GM12875 (cell line): ENCODE data around the gene GRID1.

Experiments
- H3K4me3 ChIP-seq: one replicate; pipeline ENCODE4 v1.5.1; 2011; ENCODE audit warnings: low read depth, low read length, control low read depth
- TF ChIP-seq, protein P1 (sequence below): IDR thresholded peaks from 2 replicates; pipeline ENCODE4 v1.5.1; 2011; ENCODE audit warnings: low read depth, mild to moderate bottlenecking, control low read depth, inconsistent platforms, low read length, moderate library complexity, borderline replicate concordance; ENCODE audit not compliant: insufficient read depth

Gene GRID1

DNA sequence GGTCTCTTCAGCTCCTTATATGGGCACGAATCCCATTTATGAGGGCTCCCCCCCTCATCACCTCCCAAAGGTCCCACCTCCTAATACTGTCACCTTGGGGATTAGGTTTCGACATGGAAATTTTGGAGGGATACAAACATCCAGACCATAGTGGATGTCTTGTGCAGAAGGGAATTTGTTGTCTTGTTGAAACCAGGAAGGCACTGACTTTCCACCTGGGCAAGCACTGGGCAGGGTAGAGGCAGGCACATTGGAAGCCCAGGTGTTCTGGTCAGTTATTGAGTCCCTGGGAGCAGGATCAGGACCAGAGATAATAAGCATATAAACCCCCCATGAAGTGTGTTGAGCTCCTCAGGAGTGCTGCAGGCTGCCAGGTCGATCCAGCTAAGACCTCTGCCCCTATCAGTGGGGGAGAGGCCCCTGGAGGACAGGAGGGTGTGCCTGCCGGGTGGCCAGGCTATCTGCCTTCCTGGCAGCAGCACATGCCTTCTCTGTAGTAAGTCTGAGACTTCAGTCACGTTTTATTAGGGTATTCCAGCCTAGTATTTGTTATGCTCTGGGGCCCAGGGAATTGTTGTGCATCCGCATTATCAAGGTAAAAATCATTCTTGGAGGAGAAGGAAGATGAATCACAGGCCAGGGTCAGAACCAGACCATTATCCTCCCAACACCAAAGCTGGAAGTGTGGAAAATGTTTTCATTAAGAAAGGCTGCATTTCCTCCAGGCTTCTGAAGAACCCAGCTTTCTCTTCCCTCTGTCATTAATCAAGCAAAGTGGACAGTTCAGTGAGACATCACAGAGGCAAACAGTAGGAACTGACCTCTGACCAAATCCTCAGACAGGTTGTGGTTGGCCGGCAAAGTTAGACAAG is 503.1 kb downstream of the GRID1 start:
- H3K4me3 ChIP-seq, result no peak overlapping the region
- TF ChIP-seq, protein P1, sequence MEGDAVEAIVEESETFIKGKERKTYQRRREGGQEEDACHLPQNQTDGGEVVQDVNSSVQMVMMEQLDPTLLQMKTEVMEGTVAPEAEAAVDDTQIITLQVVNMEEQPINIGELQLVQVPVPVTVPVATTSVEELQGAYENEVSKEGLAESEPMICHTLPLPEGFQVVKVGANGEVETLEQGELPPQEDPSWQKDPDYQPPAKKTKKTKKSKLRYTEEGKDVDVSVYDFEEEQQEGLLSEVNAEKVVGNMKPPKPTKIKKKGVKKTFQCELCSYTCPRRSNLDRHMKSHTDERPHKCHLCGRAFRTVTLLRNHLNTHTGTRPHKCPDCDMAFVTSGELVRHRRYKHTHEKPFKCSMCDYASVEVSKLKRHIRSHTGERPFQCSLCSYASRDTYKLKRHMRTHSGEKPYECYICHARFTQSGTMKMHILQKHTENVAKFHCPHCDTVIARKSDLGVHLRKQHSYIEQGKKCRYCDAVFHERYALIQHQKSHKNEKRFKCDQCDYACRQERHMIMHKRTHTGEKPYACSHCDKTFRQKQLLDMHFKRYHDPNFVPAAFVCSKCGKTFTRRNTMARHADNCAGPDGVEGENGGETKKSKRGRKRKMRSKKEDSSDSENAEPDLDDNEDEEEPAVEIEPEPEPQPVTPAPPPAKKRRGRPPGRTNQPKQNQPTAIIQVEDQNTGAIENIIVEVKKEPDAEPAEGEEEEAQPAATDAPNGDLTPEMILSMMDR, result no peak

GRCh38 chr10:85862771-85863170 is 503.8 kb downstream of the GRID1 start:
- H3K4me3 ChIP-seq, result no peak overlapping the region
- TF ChIP-seq, protein P1, result no peak

DNA sequence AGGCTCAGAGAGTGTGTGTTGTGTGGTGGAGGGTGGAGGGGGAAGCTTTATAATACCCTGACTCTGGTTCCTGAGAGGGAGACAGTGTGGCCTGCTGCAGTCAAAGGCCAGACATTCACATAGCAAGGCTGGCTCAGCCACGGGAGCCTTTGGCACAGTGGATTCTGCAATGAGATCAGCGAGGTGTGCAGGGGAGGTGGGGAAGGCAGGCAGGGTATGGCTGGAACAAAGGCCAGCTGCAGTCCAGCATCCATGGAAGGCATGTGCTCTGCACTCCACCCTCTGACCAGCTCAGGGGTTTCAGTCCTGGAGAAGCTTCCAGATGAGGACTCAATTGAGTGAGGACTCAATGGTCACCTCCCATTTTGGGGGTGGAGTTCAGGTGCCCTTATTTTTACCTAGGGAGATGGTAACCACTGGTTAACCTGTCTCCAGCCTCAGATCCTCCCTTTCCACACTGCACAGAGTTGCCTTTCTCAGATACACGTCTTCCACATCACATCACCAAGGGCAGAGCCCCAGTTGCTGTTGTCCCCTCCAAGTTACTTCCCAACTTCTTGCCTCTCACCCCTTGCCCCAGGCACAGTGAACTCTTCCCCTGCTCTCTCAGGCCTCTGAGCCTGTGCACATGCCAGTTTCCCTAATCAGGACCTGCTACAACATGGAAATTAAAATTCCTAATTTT is 504.9 kb downstream of the GRID1 start:
- H3K4me3 ChIP-seq, result no peak overlapping the region
- TF ChIP-seq, protein P1, result no peak

GRCh38 chr10:85859859-85860258 is 506.7 kb downstream of the GRID1 start:
- TF ChIP-seq, protein P1, result no peak
- no peak overlapping the region for H3K4me3 ChIP-seq

DNA sequence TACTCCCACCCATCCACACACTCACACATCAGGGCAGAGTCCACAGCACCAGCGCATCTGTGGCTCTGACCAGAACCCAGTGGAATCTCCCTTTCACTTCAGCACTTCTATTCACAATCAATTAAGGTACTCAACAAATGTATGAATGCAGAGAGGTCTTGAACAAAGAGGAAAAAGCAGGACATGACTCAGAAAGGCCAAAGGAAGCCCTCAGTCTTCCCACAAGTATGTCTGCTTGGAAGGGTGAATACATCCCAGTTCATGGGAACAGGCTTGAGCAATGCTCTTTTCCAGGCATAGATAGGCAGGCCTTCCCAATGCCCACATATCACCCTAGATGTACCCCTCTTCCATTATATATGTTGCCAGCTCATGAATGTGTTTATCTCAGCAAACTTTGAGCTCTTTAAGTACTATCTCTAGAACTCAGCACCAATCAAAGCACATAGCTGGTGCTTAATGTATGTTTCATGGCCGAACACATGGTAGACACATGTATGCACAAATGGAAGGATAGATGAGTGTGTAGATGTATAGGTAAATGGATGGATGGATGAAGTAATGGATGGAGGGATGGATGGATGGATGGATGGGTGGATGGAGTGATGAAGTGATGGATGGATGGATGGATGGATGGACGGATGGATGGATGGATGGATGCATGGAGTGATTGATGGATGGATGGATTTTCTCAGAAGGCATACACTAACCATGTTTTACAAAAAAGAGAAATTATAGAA is 507.6 kb downstream of the GRID1 start:
- no peak overlapping the region for H3K4me3 ChIP-seq
- TF ChIP-seq, protein P1, result no peak

DNA sequence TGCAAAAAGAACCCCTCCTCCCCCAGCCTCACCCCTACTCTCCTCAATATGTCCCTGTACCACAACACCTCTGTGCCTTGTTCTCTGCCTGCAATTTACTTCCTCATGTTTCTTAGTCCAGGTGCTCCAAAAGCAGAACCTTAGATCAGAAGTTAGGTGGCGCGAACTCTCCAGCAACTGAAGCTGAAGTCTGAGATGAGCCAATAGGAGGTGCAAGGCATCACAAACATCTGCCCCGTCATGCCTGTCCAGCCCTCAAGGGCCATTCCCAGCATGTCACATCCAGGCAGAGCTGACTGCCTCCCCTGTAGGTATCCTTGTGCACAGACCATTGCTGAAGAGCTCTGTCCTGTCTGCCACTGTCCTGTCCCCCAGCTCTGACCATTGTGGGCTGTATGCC is 508.8 kb downstream of the GRID1 start:
- TF ChIP-seq, protein P1, result no peak
- H3K4me3 ChIP-seq, result no peak overlapping the region
